ENCODE results near the gene ARHGAP26. TPM values are rescaled to one million over a fixed set of nuclear protein-coding genes. Genes with fewer than 3 reads are reported as not detected.

Gene ARHGAP26
- total and polyA plus RNA-seq, 10 donors: 4.2 to 148 (median 55.5) TPM

GRCh38 chr5:143019614-143020515 lies 249.7 kb downstream of the ARHGAP26 start:
- peaks cover 0 to 33% (median 14%) of the 10 kb centered on the region in 6 donors for H3K4me1 ChIP-seq
- peaks cover 0 to 5% (median 0%) of the 10 kb centered on the region in 8 donors for H3K9me3 ChIP-seq
- no peak for DNase-seq
- peak overlapping the region in 1 of 8 donors; percentile 5 for H3K27ac ChIP-seq
- WGBS, 5 donors: 70 to 83% (median 72%) methylated on average over 7 of the region's 7 CpGs
- TF ChIP-seq POLR2A (IDR thresholded peaks at IDR 0.05) (no peak), CTCF (IDR thresholded peaks at IDR 0.05 in 8 of 11, conservative IDR thresholded peaks at IDR 0.05 in 3 of 11) (no peak), POLR2AphosphoS5 (IDR thresholded peaks at IDR 0.05) (no peak)
- no peak overlapping the region for H3K4me3 ChIP-seq
- intact Hi-C loops (cut with DNase I; ENCODE audit: low total_unique reads): loop anchor here (10.0 kb wide), 1 partner anchor 805 kb away; no protein-coding TSS in a partner anchor
- peaks cover 0 to 24% (median 0%) of the 10 kb centered on the region in 6 donors for H3K36me3 ChIP-seq
- H3K27me3 ChIP-seq (replicated peaks in 1 of 7): no peaks in the 10 kb centered on the region

GRCh38 chr5:143021595-143021994 lies 251.4 kb downstream of the ARHGAP26 start:
- TF ChIP-seq POLR2AphosphoS5 (IDR thresholded peaks at IDR 0.05) (no peak), CTCF (IDR thresholded peaks at IDR 0.05 in 8 of 11, conservative IDR thresholded peaks at IDR 0.05 in 3 of 11) (no peak), POLR2A (IDR thresholded peaks at IDR 0.05) (no peak)
- Histone ChIP-seq H3K27ac (no peak overlapping the region), H3K4me1 (peaks cover 0 to 32% (median 14%) of the 10 kb centered on the region in 6 donors), H3K36me3 (peaks cover 0 to 18% (median 0%) of the 10 kb centered on the region in 6 donors), H3K27me3 (replicated peaks in 1 of 7) (no peaks in the 10 kb centered on the region), H3K9me3 (peaks cover 0 to 5% (median 0%) of the 10 kb centered on the region in 8 donors), H3K4me3 (no peak overlapping the region)
- intact Hi-C loops (cut with DNase I; ENCODE audit: low total_unique reads): no loop called here
- DNase-seq: no peak
- WGBS, 5 donors: 90 to 93% (median 91%) methylated on average over 2 of the region's 2 CpGs

GRCh38 chr5:143023411-143024096 lies 253.4 kb downstream of the ARHGAP26 start:
- TF ChIP-seq POLR2AphosphoS5 (IDR thresholded peaks at IDR 0.05) (no peak), CTCF (IDR thresholded peaks at IDR 0.05 in 8 of 11, conservative IDR thresholded peaks at IDR 0.05 in 3 of 11) (no peak), POLR2A (IDR thresholded peaks at IDR 0.05) (no peak)
- Histone ChIP-seq H3K9me3 (no peaks in the 10 kb centered on the region), H3K4me3 (no peak overlapping the region), H3K36me3 (peaks cover 0 to 18% (median 0%) of the 10 kb centered on the region in 6 donors), H3K27me3 (replicated peaks in 1 of 7) (no peaks in the 10 kb centered on the region), H3K27ac (no peak overlapping the region), H3K4me1 (peaks cover 0 to 28% (median 14%) of the 10 kb centered on the region in 6 donors)
- 53 to 69% (median 60%) methylated on average over 10 of the region's 10 CpGs for WGBS, 5 donors
- intact Hi-C loops (cut with DNase I; ENCODE audit: low total_unique reads): no loop called here
- no peak for DNase-seq
